ENCODE results near the gene CCL2.

Gene CCL2

DNA sequence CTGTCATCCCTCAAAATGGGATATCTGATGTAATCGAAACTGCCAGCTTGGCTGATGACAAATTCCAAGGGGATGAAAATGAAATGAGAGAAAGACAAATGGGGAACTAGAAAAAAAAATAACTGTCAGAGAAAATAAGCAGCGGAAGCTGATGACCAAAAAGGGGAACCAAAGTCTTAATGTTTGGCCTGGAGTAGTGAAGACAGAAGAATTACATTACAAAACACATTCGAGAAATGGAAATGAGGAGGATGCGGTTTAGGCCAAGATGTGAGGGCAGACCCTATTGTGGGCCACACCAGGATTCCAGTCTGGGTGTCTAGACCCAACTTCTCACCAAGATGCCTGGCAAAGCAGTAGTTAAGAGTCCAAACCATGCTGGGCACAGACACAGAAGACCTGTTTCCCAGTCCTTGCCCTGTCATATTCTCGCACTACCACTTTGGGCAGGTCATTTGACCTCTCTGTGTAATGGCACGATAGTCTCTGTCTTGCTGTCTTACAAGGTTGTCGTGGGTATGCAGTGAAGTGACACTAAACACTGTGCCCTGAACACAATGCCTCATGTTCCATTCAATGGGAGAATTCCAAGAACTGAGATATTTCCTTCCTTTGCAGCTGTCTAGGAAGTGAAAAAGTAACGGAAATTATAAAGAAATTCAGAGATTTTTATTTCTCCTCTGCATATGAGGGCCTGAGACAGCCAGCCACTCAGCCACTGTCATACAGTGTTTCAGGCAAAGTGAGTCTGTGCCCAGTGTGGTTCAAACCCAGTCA, 12.3 kb upstream of the CCL2 start:
- peak; percentile 99 for DNase-seq

DNA sequence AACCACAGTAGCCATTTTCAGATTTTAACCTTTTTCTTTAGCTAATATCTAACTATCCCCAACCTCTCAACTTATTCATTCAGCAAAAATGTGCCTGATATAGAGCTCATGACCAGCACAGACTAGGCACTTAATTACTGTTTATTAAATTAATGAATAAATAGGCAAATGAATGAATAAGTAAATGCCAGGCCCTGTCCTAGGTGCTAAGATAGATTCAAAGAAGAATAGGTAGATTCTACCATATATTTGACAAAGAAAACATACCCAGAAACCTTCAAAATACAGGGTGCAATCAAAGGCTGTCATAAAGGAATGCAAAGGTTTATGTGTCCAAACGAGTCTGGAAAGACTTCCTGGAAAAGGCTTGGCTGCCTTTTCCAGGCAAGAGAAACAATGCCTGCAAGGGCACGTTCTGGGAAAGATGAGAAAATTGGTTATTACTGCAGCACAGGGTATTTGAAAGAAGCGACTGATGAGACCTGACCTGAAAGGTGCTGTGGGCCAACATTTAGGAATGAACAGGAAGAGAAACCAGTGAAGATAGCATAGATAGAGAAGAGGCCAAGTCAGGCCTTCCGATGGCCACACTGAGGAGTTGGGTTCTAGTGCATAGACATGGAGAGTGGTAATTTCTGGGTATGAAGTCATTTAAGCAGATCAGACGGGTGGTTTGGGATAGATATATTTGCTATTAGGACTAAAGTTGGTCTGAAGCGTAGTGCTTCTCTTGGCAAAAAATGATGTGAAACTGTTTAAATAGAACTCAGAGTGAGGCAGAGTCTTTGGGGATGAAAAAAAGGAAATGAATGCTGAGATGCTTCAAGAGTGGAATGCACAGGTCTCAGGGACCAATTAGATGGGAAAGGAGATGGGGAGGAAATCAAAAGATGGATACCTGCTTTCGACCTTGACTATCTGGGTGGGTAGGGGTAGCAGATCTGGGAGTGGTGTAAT, 11.4 kb upstream of the CCL2 start:
- peak; percentile 79 for DNase-seq

DNA sequence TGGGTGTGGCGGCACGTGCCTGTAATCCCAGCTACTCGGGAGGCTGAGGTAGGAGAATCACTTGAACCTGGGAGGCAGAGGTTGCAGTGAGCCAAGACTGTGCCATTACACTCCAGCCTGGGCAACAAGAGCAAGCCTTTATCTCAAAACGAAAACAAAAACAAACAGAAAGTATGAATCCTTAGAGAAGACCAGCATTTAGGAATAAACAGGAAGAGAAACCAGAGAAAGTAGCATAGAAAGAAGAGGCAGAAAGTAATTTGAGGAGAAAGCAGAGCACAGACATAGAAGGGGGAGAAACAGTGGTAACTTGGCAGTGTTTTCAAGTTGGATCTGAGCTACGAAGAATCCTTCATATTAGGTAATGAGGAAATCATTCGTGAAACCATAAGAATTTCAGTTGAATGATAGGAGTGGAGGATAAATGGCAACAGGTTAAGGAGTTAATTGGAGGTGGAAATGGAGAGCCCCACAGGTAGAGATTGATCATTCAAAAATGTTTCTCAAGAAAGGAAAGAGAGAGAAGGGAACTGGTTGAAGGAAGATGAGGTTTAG, 9.7 kb upstream of the CCL2 start:
- peak; percentile 60 for DNase-seq

DNA sequence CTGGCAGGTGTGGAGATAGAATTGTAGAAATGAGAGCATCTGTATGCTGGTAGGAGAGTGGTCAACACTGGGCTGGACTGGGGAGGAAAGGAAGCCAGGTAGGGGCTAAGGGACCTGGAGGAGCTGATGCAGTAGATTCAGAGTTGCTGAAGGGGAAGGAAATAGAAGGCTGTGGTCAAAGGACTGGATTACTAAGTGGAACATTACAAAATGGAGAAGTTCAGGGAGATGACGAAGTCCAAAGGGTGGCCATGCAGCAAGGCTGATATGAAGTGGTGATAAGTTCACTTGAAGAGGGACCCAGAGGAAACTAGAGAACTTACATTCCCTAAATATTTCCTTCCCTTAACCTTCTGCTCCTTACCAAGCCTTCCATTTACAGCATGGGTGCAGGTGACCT, 8.6 kb upstream of the CCL2 start:
- DNase-seq: peak; percentile 94

DNA sequence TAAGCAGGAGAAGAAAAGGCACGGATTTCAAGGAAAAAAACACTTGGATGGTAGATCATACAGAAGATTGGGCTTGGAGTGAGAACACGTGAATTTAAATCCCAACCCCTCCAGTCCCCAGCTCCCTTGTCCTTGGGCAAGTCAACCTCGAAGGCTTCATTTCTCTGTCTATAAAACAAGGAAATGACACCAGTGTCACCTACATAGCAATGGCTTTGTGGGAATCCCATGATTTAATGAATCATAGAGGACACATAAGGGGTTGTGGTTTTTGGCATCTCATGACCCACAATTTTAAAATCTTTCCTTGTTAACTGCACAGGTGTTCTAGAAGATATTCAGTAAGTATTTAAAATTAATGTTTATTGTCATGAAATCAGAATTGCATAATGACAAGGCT, 8.2 kb upstream of the CCL2 start:
- peak; percentile 46 for DNase-seq

DNA sequence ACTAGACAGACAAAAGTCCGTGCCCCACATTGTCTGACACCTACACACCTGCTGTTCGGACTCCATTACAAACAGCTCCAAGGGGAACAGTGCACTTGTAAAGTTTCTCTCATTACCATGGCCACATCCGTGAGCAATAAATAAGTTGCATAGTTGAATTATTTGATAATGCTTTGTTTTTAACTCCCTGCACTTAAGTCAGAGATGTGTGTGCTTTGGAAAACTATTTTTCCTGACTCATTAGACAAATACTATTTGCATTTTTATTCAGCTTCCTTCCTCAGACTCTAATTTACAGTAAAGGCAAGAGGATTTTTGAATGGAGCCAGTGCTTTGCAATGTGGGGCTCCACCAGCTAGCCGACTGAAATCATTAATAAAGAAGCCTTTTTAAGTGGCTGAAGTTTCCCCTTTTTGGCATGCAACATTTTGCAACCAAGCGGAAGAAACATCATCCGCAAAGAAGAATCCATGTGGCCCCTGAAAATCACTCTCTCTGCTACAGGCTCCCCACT, 6.5 kb upstream of the CCL2 start:
- peak; percentile 69 for DNase-seq

DNA sequence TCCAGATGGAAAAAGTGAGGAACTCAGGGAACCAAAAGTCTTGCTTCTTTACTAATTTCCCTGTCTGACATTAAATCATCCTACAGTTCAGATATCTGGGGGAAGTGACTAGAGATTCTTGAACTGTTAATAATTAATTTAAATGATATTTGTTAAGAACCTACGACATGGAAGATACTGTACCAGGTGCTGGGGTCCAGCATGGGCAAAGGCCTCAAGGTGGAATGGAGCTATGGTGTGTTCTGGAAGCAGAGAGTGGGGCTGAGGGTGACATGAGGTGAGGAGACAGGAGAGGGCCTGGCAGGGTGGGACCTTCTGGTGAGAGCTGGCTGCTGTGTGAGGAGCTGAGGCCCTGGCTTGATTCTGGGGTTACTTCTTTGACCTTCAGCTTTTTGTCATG, 6.0 kb upstream of the CCL2 start:
- no peak for DNase-seq

DNA sequence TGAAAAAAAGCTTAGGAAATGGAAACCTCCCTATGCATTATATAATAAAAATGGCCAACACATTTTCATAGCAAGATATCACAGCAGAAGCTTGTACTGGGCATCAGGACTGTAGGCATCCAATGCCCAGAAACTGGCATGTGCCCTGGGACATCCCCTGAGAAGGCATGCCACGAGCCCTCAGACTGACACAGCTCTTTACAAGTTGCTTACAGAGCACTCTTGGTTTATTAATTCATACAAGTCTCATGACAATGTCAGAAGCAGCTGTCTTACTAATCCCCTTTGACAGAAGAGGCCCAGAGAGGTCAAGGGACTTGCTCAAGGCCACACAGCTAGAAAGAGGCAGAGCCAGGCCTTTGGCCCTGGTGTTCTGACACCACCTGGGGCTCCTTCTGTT, 5.6 kb upstream of the CCL2 start:
- DNase-seq: no peak

DNA sequence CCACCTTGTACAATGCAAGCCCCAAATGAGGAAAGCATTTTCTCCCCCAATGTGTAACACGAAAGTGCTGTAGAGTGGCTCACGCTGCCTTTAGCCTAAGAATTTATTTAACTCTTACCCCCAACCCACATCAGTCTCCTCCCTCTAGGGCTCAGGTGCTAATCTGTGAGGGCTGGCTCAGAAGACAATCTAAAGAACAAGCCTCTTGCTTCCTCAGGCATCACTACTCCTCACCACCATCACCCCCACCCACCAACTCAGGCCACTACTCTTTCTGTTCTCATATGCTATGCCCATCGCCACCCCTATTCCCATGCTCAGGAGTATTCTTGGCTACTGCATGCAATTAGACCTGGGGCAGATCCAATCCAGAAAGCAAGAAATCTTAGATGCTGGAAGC, 3.9 kb upstream of the CCL2 start:
- no peak for DNase-seq

DNA sequence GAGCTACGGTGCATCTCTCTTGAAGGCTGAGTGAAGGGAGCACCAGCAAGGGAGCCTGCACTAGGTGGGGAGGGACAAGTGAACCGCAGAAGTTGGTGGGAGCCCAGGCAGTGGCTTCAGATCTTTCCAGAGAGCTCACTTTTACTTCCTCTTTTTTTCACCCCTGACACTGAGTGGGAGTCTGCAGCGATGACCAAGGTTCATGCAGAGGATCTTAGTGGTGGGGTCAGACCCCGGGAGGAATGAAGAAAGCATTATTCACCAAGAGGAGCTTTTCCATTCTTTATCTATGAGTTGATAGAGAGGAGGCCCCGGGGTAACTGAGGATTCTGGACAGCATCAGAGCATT, 3.0 kb upstream of the CCL2 start:
- DNase-seq: peak; percentile 98

DNA sequence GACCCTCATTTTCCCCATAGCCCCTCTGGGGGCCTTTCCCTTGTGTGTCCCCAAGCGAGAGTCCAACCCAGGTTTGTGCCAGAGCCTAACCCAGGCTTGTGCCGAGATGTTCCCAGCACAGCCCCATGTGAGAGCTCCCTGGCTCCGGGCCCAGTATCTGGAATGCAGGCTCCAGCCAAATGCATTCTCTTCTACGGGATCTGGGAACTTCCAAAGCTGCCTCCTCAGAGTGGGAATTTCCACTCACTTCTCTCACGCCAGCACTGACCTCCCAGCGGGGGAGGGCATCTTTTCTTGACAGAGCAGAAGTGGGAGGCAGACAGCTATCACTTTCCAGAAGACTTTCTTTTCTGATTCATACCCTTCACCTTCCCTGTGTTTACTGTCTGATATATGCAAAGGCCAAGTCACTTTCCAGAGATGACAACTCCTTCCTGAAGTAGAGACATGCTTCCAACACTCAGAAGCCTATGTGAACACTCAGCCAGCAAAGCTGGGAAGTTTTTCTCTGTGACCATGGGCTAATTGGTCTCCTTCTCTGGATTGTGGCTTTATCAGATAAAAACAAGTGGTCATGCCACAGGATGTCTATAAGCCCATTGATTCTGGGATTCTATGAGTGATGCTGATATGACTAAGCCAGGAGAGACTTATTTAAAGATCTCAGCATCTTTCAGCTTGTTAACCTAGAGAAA, 2.5 kb upstream of the CCL2 start:
- no peak for DNase-seq

DNA sequence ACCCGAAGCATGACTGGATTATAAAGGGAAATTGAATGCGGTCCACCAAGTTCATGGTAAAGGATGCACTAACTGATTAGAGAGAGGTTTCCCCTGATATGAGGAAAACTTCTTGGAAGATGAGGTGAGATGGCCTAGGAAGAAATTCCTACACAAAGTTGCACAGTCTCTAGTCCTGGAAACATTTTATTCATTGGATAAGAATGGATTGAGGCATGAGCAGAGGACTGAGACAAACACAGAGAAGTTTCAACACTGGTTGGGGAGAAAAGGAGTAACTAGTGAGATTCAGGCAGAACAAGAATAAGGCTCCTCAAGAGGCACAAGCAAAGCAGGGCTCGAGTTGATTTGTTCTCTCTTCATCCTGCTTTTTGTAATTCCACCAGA, 2.0 kb upstream of the CCL2 start:
- no peak for DNase-seq

DNA sequence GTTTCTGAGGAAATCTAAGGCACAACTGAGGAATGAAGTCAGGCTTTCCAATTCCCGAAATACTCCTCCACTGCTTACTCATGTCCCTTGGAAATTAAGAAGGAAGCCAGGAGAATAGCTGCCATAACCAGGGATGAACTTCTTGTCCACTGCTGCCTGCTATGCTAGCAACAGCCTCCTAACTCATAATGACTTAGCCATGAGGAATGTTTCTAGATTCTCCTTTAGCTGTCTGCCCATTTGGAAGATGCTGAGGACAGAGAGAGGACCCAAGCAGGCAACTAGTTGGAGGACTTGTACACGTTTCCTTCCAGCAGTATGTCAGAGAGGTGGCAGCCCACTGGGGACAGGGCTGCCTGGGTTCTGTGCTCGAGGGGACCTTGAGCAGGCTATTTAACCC, 939 bp upstream of the CCL2 start:
- DNase-seq: no peak

DNA sequence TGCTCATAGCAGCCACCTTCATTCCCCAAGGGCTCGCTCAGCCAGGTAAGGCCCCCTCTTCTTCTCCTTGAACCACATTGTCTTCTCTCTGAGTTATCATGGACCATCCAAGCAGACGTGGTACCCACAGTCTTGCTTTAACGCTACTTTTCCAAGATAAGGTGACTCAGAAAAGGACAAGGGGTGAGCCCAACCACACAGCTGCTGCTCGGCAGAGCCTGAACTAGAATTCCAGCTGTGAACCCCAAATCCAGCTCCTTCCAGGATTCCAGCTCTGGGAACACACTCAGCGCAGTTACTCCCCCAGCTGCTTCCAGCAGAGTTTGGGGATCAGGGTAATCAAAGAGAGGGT, 272 bp downstream of the CCL2 start:
- no peak for DNase-seq

DNA sequence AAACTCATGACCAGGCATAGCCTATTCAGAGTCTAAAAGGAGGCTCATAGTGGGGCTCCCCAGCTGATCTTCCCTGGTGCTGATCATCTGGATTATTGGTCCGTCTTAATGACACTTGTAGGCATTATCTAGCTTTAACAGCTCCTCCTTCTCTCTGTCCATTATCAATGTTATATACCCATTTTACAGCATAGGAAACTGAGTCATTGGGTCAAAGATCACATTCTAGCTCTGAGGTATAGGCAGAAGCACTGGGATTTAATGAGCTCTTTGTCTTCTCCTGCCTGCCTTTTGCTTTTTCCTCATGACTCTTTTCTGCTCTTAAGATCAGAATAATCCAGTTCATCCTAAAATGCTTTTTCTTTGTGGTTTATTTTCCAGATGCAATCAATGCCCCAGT, 756 bp downstream of the CCL2 start:
- no peak for DNase-seq

DNA sequence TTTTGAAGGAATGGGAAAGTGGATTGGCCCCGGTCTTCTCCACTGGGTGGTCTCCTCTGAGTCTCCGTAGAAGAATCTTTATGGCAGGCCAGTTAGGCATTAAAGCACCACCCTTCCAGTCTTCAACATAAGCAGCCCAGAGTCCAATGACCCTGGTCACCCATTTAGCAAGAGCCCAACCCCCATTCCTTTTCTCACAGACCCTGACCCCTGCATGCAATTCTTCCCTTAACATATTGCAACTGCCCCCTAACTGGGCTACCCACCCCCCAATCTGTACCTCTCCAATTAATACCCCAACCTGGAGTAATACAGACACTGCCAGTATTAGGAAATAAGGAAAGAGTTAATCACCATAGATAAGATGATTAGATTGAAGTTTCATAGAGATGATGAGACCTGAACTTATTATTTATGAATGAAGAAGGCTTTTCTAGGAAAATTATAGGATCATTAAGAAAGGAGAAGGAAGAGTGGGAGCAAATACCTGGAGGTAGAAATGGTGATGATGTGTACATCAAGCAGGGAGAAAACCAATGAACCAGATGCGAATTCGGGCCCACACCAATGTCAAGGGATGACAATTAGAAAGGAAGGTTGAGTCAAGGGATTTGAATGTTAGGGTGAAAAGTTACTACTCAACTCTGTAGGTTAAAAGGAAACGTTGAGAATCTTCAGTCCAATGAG, 2.4 kb downstream of the CCL2 start:
- no peak for DNase-seq

DNA sequence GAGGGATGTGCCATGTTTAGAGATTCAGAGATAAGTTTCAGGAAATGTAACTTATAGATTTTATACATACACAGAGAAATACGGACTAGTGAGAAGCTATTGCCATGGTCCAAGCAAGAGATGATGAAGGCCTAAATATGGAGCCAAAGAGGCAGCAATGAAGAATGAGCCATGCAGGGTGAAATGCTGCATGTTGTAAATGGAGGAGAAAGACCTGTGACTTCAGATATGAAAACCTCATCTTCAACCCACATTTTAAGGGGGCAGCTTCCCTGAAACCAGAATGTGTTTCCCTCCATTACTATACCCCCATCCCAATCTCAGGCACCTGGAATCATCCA, 2.9 kb downstream of the CCL2 start:
- DNase-seq: no peak

DNA sequence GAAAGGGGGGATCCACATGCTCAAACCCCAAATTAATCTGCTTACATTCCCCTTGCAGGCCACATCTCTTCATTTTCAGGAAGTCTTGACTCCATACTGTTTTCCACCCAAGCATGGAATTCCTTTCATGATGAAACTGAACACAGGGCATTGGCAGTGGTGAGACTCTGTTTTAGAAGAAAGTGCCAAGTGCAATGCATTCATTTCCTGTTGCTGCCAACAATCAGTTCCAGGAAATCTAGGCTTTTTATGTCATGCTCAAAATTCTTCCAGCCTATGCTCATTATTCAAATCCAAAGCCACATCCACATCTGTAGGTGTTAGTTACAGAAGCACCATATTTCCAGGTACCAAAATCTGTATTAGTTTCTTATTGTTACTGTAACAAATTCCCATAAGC, 4.1 kb downstream of the CCL2 start:
- DNase-seq: no peak

DNA sequence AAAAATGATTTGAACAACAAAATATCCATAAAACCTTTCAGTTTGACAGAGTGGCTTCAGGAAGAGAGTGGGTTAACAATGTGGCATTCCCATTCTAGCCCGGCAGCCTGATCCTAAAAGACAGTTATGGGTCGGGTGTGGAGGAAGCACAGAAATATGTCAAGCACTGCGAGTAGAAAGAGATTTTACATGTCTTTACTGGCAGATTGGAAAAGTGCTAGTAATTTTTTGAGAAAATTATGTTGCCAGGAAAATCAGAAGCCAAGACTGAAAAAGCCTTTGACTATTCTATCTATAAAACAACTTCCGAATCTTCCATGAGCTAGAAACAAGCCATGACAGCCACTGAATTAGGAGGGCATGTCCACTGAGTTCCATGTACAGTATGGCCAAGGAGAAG, 5.8 kb downstream of the CCL2 start:
- no peak for DNase-seq

DNA sequence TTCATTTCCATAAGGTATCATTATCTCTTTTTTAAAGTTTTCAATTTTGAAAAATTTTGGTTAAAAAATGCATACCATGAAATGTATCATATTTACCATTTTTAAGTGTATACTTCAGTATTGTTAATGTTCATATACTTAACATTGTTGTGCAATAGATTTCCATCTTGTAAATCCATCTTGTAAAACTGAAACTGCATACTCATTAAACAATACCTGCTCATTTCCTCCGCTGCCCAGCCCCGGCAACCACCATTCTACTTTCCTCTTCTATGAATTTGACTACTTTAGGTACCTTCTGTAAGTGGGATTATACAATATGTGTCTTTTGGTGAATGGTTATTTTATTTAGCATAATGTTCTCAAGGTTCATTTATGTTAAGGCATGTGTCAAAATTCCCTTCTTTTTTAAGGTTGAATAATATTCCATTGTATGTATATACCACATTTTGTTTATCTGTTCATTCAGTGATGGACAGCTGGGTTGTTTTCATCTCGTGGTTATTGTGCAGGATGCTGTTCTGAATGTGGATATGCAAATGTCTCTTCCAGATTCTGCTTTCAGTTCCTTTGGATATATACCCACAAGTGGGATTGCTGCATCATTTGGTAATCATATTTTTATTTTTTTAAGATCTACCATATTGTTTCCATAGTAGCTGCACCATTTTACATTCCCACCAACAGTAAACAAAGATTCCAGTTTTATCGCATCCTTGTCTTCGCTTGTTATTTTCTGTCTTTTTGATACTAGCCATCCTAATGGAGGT, 6.7 kb downstream of the CCL2 start:
- DNase-seq: peak; percentile 29

DNA sequence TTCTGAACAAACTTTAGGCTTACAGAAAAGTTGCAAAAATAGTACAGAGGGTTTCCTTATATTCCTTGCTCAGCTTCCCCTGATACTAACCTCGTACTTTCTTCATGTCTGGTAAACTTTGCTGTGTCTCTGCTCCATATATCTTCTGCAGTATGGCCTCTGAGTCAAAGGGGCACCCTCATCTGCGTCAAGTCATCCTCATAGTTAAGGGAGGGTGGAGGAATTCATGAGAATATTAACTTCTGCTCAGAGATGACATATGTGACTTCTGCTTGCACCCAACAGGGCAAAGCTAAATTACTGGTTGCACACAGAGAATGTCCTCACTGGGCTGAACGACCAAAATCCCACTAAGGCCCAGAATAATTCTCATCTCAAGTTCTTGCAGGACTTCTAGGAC, 10.6 kb downstream of the CCL2 start:
- DNase-seq: peak; percentile 29

DNA sequence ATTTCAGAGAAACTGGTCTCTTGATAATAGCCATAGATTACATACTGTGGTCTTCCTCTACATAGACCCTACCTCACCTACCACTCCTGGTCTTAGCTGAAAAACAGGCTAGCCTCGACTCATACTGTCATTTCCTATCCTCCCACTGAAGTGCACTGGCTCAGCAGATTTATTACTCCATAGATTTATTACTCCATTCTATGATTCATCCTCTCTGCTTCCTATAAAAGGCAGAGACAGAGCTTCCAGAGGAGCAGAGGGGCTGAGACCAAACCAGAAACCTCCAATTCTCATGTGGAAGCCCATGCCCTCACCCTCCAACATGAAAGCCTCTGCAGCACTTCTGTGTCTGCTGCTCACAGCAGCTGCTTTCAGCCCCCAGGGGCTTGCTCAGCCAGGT, 14.9 kb downstream of the CCL2 start, which contains the start of gene CCL7:
Gene CCL7, plus strand, starts transcription at position 253 of the 400 bp plus-strand sequence. Its CDS starts 70 bp downstream, at position 323.
- DNase-seq: no peak
